ENCODE results near the gene FOXB1. TPM values are rescaled to one million over a fixed set of nuclear protein-coding genes. Genes with fewer than 3 reads are reported as not detected.

The FOXB1 gene
- total and polyA plus RNA-seq, 12 donors, result not detected

DNA sequence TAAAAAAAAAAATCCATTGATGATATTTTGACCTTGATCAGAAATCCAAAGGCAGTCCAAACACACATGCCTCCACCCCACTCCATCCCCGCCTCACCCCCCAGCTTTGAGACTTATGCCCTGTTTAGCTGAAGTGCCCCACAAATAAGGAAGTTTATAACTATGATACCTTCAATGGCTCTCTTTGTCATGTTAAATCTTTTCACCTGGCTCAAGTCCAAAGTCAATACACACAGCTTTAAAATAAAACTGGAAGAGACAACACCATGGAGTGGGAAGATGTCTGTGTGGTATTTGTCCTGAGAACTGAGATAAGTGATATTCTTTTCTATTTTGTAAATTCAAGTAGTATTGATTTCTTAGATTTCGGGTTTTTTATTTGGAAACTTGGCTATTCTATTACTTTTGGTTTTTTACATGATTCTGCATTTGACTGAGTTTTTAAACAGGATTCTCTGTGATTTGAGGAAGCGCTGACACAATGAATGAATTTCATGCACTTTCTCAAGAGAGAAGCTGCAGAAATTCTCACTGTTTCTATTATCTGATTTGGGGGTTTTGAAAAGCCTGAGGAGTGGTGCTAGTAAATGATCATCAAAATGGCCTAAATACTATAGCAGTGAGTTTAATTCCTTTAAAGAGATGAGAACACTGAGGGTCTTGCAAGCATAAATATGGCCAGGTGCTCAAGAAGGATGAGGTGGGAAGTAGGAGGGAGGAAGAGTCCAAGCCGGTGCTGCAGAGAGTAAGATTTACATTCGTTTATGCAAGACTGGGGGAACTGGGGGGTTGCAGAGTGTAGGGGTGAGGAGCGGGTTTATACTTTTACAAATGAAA, 5.2 kb downstream of the FOXB1 start:
- no peak for ATAC-seq
- intact Hi-C loops (cut with DNase I), result no loop called here
- H3K4me1 ChIP-seq, result peaks cover 13 to 28% (median 26%) of the 10 kb centered on the region in 9 donors
- no peaks in the 10 kb centered on the region for H3K9me3 ChIP-seq
- H3K27ac ChIP-seq, result no peak overlapping the region
- no peak overlapping the region for H3K4me3 ChIP-seq
- H3K36me3 ChIP-seq, result peaks cover 0 to 5% (median 0%) of the 10 kb centered on the region in 9 donors
- peaks cover 25 to 100% (median 99%) of the 10 kb centered on the region in 7 donors for H3K27me3 ChIP-seq
- TF ChIP-seq, protein P1, sequence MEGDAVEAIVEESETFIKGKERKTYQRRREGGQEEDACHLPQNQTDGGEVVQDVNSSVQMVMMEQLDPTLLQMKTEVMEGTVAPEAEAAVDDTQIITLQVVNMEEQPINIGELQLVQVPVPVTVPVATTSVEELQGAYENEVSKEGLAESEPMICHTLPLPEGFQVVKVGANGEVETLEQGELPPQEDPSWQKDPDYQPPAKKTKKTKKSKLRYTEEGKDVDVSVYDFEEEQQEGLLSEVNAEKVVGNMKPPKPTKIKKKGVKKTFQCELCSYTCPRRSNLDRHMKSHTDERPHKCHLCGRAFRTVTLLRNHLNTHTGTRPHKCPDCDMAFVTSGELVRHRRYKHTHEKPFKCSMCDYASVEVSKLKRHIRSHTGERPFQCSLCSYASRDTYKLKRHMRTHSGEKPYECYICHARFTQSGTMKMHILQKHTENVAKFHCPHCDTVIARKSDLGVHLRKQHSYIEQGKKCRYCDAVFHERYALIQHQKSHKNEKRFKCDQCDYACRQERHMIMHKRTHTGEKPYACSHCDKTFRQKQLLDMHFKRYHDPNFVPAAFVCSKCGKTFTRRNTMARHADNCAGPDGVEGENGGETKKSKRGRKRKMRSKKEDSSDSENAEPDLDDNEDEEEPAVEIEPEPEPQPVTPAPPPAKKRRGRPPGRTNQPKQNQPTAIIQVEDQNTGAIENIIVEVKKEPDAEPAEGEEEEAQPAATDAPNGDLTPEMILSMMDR (IDR thresholded peaks at IDR 0.05), result no peak
- 20 to 25% methylated on average over 6 of the region's 6 CpGs for WGBS, 2 donors
- no peak for DNase-seq

DNA sequence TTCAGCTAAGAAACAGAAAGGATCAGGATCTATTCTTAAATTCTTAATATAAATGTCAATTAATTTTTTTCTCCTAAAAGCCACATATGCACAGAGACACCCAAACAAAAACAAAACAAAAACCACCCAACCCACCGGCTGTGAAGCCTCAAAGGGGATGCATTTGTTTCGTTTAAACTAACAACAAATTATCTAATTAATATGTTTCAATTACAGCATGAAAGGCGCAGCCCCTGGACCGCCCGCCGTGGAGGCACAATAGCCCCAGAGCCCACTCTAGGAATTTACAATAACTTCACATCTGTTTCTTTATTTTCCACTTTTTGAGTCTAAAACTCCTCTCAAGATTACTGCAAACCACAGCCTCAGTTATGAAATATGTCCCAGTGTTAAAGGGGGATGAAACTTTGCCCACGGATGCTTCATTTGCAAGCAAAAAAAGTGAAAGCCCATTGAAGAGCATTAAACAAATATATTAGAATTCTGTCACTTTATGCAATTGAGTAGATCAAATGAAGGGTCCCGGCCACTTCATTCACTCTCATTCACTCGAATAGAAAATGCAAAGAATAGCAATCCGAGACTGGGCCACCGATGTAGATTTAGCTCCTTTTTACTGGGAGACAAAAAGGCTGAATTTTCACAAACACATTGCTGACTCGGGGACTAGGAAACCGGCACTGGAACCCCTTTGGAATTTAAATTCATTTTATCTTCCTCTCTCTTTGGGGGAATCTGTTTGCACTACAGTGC, 6.0 kb downstream of the FOXB1 start:
- Histone ChIP-seq H3K4me3 (no peak overlapping the region), H3K4me1 (peaks cover 8 to 19% (median 18%) of the 10 kb centered on the region in 9 donors), H3K27ac (no peak overlapping the region), H3K36me3 (peaks cover 0 to 3% (median 0%) of the 10 kb centered on the region in 9 donors), H3K9me3 (no peaks in the 10 kb centered on the region), H3K27me3 (peaks cover 17 to 100% (median 99%) of the 10 kb centered on the region in 7 donors)
- intact Hi-C loops (cut with DNase I), result no loop called here
- DNase-seq, result no peak
- 9 to 15% methylated on average over 13 of the region's 13 CpGs for WGBS, 2 donors
- TF ChIP-seq, protein P1 (IDR thresholded peaks at IDR 0.05), result no peak
- ATAC-seq, result no peak

DNA sequence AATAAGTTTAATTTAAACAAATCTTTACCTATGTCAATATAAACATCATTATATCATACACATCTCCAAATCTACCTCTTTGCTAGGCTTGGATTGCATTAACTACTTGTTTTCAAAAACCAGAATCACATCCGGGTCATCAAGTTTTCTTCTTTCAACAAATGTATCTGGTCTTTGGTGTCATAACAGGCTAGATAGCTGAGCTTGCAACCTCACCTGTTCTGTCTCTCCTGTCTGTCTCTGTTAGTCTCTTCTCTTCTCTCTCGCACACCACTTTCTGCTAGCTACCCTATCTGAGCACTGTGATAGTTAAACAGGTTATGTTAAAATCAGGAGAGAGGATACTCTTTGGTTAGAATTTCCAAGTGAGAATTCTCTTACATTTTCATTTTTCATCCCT, 6.7 kb downstream of the FOXB1 start:
- WGBS, 2 donors, result 22 to 39% methylated on average over 2 of the region's 2 CpGs

DNA sequence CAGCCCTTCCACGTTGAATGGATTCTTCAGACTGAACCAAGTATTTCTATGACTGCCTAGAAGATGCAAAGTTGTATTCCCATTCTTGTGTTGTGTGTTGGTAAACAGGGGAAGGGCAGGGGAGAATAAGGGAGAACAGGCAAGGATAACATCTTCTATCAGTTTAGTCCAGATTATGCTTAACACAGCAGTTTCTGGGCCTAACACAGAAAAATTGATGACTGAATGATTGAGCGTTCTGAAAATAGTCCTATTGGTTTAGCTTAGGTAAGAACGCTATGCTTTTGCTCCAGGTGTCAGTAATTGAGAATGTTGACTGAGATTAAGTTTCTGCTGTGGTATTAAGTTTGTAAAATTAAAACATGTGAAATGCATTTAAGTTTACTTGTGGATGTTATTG, 8.6 kb downstream of the FOXB1 start:
- H3K27me3 ChIP-seq, result peaks cover 7 to 97% (median 93%) of the 10 kb centered on the region in 7 donors
- TF ChIP-seq, protein P1 (IDR thresholded peaks at IDR 0.05), result no peak
- H3K4me1 ChIP-seq, result no peaks in the 10 kb centered on the region
- H3K36me3 ChIP-seq, result no peaks in the 10 kb centered on the region
- intact Hi-C loops (cut with DNase I), result no loop called here
- DNase-seq (no peak), ATAC-seq (no peak)
- H3K27ac ChIP-seq, result no peak overlapping the region
- peaks cover 0 to 8% (median 3%) of the 10 kb centered on the region in 11 donors for H3K9me3 ChIP-seq
- WGBS, 2 donors, result 69 to 77% methylated on average over 3 of the region's 3 CpGs
- no peak overlapping the region for H3K4me3 ChIP-seq

More for the DNA sequence above, 6.7 kb downstream of the FOXB1 start:
- Histone ChIP-seq H3K4me3 (no peak overlapping the region), H3K27ac (no peak overlapping the region), H3K36me3 (no peaks in the 10 kb centered on the region), H3K4me1 (peaks cover under 1 to 12% (median 11%) of the 10 kb centered on the region in 9 donors), H3K27me3 (peaks cover 10 to 100% (median 99%) of the 10 kb centered on the region in 7 donors), H3K9me3 (no peaks in the 10 kb centered on the region)
- TF ChIP-seq, protein P1 (IDR thresholded peaks at IDR 0.05), result no peak
- DNase-seq (no peak), ATAC-seq (no peak)
- intact Hi-C loops (cut with DNase I), result no loop called here

All from heart right ventricle (tissue), 16 donors.